Measurements from ENCODE around the gene CA5B. TPM values are rescaled to one million over a fixed set of nuclear protein-coding genes. Genes with fewer than 3 reads are reported as not detected.
"Not testable (repeated sequence)": the region's sequence is repeated elsewhere in the genome, so short reads cannot be mapped to it uniquely, and the experiment has no call there.

CA5B gene
- total RNA-seq: 2.8 TPM
- long read RNA-seq, partial matches to known transcripts: 0 of 1 reads
- long read RNA-seq, other reads (novel, unspliced or antisense): 1 of 1 reads

- ATAC-seq (ENCODE audit: poor library complexity) (peak; percentile 99), DNase-seq (peak; percentile 94)
- intact Hi-C loops (cut with DNase I): no loop called here
These were observed at the start of gene CA5B for GRCh38 chrX:15737959-15738902. Gene CA5B (plus strand): TSS chrX:15738270. CDS start chrX:15750024, 11,754 bp downstream.

- intact Hi-C loops (cut with DNase I): no loop called here
- peak; percentile 88 for ATAC-seq (ENCODE audit: poor library complexity)
- DNase-seq: peak; percentile 53
These were observed 43.1 kb upstream of the CA5B start for GRCh38 chrX:15694941-15695451.

- intact Hi-C loops (cut with DNase I): no loop called here
- DNase-seq: no peak
- ATAC-seq (ENCODE audit: poor library complexity): no peak
These were observed 41.6 kb upstream of the CA5B start for GRCh38 chrX:15696516-15696915.

GRCh38 chrX:15702488-15703371 lies 35.3 kb upstream of the CA5B start:
- intact Hi-C loops (cut with DNase I): no loop called here
- ATAC-seq (ENCODE audit: poor library complexity): no peak
- DNase-seq: no peak

GRCh38 chrX:15703809-15704208 lies 34.3 kb upstream of the CA5B start:
- peak; percentile 87 for ATAC-seq (ENCODE audit: poor library complexity)
- intact Hi-C loops (cut with DNase I): not testable (repeated sequence)

GRCh38 chrX:15704273-15704672 lies 33.8 kb upstream of the CA5B start:
- DNase-seq; intact Hi-C loops (cut with DNase I): not testable (repeated sequence)
- ATAC-seq (ENCODE audit: poor library complexity): peak; percentile 59

More at GRCh38 chrX:15703809-15704208, 34.3 kb upstream of the CA5B start:
- DNase-seq: not testable (repeated sequence)

GRCh38 chrX:15714529-15714928 lies 23.5 kb upstream of the CA5B start:
- DNase-seq (peak; percentile 58), ATAC-seq (ENCODE audit: poor library complexity) (peak; percentile 81)
- intact Hi-C loops (cut with DNase I): no loop called here

- no peak for ATAC-seq (ENCODE audit: poor library complexity)
- no peak for DNase-seq
- intact Hi-C loops (cut with DNase I): no loop called here
These were observed 19.6 kb upstream of the CA5B start for GRCh38 chrX:15718283-15718970.

- no peak for DNase-seq
- no peak for ATAC-seq (ENCODE audit: poor library complexity)
- intact Hi-C loops (cut with DNase I): no loop called here
These were observed 18.6 kb upstream of the CA5B start for GRCh38 chrX:15719324-15719968.

GRCh38 chrX:15721911-15722310 lies 16.2 kb upstream of the CA5B start:
- DNase-seq (no peak), ATAC-seq (ENCODE audit: poor library complexity) (no peak)
- intact Hi-C loops (cut with DNase I): no loop called here

- DNase-seq: no peak
- intact Hi-C loops (cut with DNase I): no loop called here
- ATAC-seq (ENCODE audit: poor library complexity): no peak
These were observed 14.1 kb upstream of the CA5B start for GRCh38 chrX:15723887-15724517.

GRCh38 chrX:15724911-15725310 lies 13.2 kb upstream of the CA5B start:
- no peak for ATAC-seq (ENCODE audit: poor library complexity)
- no peak for DNase-seq
- intact Hi-C loops (cut with DNase I): no loop called here

- ATAC-seq (ENCODE audit: poor library complexity); intact Hi-C loops (cut with DNase I); DNase-seq: not testable (repeated sequence)
These were observed 6.7 kb upstream of the CA5B start for GRCh38 chrX:15731368-15731767.

GRCh38 chrX:15737190-15737958 lies 696 bp upstream of the CA5B start:
- DNase-seq: no peak
- no peak for ATAC-seq (ENCODE audit: poor library complexity)
- intact Hi-C loops (cut with DNase I): no loop called here

GRCh38 chrX:15739886-15740285 lies 1.8 kb downstream of the CA5B start:
- DNase-seq (no peak), ATAC-seq (ENCODE audit: poor library complexity) (no peak)
- intact Hi-C loops (cut with DNase I): loop anchor here (10.0 kb wide), 1 partner anchor 55 kb away; no protein-coding TSS in a partner anchor

GRCh38 chrX:15744181-15744867 lies 6.3 kb downstream of the CA5B start:
- ATAC-seq (ENCODE audit: poor library complexity) (no peak), DNase-seq (peak; percentile 55)
- intact Hi-C loops (cut with DNase I): loop anchor here (10.0 kb wide), 1 partner anchor 60 kb away; no protein-coding TSS in a partner anchor

Data from Right ventricle myocardium superior (tissue), 1 donor.